Testis (tissue), 3 donors: Measurements from ENCODE around the gene TTLL11. TPM values are rescaled to one million over a fixed set of nuclear protein-coding genes. Genes with fewer than 3 reads are reported as not detected.

ENCODE experiments used
- DNase-seq: peaks from one replicate; pipeline ENCODE4 v3.0.0-alpha.2; 2019
- H3K27ac ChIP-seq, 2 donors: fragments of 200-600 bp; sonication (generic); one replicate each; pipeline ENCODE4 v1.5.1; 2019
- H3K27me3 ChIP-seq: fragments of 200-600 bp; sonication (generic); one replicate; pipeline ENCODE4 v1.5.1; 2019
- H3K36me3 ChIP-seq: fragments of 200-600 bp; sonication (generic); one replicate; pipeline ENCODE4 v1.5.1; 2017; ENCODE audit warnings: low read depth; ENCODE audit errors: missing control alignments
- H3K4me1 ChIP-seq: fragments of 200-600 bp; sonication (generic); one replicate; pipeline ENCODE4 v1.5.1; 2019
- H3K4me3 ChIP-seq, 2 donors: fragments of 200-600 bp; sonication (generic); one replicate each; pipeline ENCODE4 v1.5.1; 2017 to 2019
- H3K9me3 ChIP-seq: fragments of 200-600 bp; sonication (generic); one replicate; pipeline ENCODE4 v1.5.1; 2017
- POLR2A ChIP-seq: fragments of 450-650 bp; IDR thresholded peaks from one replicate; pipeline ENCODE4 v1.6.1; 2017; ENCODE audit warnings: antibody characterized with exemption, mild to moderate bottlenecking, moderate library complexity
- WGBS, 2 donors: methylation state at CpG; one replicate each; pipeline ENCODE4 v1.1.5; 2018; 5-methylcytosine and 5-hydroxymethylcytosine counted together
- intact Hi-C: fragments of 100-400 bp; cut with DNase I; formaldehyde crosslinking; loops from one replicate; pipeline ENCODE4 v1.15.1; 2023; ENCODE audit warnings: low total_unique reads
- polyA plus RNA-seq: library from polyadenylated mRNA; stranded (reverse); fragments of 350-450 nt; fragmentation: Illumina TruSeq; extraction: RNeasy Lipid Tissue Mini Kit (QIAGEN cat#74804); gene quantifications from one replicate; pipeline ENCODE4 v1.2.3, GENCODE V29; 2014; ENCODE audit warnings: low read depth, low replicate concordance; ENCODE audit not compliant: insufficient read depth
- total RNA-seq, 2 donors: library from RNA; depleted of rRNA; stranded (reverse); fragments of >200 nt; gene quantifications; one replicate each; pipeline ENCODE4 v1.2.3, GENCODE V29; 2016
- TF ChIP-seq, protein P1 (sequence below), 3 experiments: fragments of 450-650 bp in 2 of 3; fragments of 200-600 bp in 1 of 3; sonication (generic) in 1 of 3; IDR thresholded peaks; one replicate each; pipeline ENCODE4 v1.5.1; 2016 to 2019; ENCODE audit warnings: antibody characterized with exemption in 3 of 3, mild to moderate bottlenecking in 2 of 3, moderate library complexity in 1 of 3

TTLL11 gene
- total and polyA plus RNA-seq, 3 donors from 2014 or later, result 17.8 to 36.5 (median 19.8) TPM

- WGBS, 2 donors, result 84 to 85% methylated on average over 12 of the region's 12 CpGs
- intact Hi-C loops, result no loop called here
- H3K27me3 ChIP-seq, result no peaks in the 10 kb centered on the region
Observed at GRCh38 chr9:121884057-121884541, 209.0 kb downstream of the TTLL11 start.

GRCh38 chr9:121883281-121884056 lies 209.6 kb downstream of the TTLL11 start:
- H3K4me3 ChIP-seq, result no peak overlapping the region
- H3K4me1 ChIP-seq, result peaks cover 10% of the 10 kb centered on the region
- TF ChIP-seq, protein P1, sequence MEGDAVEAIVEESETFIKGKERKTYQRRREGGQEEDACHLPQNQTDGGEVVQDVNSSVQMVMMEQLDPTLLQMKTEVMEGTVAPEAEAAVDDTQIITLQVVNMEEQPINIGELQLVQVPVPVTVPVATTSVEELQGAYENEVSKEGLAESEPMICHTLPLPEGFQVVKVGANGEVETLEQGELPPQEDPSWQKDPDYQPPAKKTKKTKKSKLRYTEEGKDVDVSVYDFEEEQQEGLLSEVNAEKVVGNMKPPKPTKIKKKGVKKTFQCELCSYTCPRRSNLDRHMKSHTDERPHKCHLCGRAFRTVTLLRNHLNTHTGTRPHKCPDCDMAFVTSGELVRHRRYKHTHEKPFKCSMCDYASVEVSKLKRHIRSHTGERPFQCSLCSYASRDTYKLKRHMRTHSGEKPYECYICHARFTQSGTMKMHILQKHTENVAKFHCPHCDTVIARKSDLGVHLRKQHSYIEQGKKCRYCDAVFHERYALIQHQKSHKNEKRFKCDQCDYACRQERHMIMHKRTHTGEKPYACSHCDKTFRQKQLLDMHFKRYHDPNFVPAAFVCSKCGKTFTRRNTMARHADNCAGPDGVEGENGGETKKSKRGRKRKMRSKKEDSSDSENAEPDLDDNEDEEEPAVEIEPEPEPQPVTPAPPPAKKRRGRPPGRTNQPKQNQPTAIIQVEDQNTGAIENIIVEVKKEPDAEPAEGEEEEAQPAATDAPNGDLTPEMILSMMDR (IDR thresholded peaks at IDR 0.05), result no peak
- TF ChIP-seq POLR2A, result no peak
- 75 to 86% methylated on average over 8 of the region's 8 CpGs for WGBS, 2 donors
- no peaks in the 10 kb centered on the region for H3K27me3 ChIP-seq
- no peak overlapping the region for H3K27ac ChIP-seq
- no peak for DNase-seq
- no peaks in the 10 kb centered on the region for H3K36me3 ChIP-seq
- no peaks in the 10 kb centered on the region for H3K9me3 ChIP-seq
- intact Hi-C loops, result no loop called here

More at GRCh38 chr9:121884057-121884541, 209.0 kb downstream of the TTLL11 start:
- no peak for DNase-seq
- H3K4me3 ChIP-seq, result no peak overlapping the region
- H3K4me1 ChIP-seq, result peaks cover 10% of the 10 kb centered on the region
- TF ChIP-seq POLR2A, result no peak
- TF ChIP-seq, protein P1 (IDR thresholded peaks at IDR 0.05), result no peak
- no peak overlapping the region for H3K27ac ChIP-seq
- no peaks in the 10 kb centered on the region for H3K9me3 ChIP-seq
- H3K36me3 ChIP-seq, result no peaks in the 10 kb centered on the region

DNA sequence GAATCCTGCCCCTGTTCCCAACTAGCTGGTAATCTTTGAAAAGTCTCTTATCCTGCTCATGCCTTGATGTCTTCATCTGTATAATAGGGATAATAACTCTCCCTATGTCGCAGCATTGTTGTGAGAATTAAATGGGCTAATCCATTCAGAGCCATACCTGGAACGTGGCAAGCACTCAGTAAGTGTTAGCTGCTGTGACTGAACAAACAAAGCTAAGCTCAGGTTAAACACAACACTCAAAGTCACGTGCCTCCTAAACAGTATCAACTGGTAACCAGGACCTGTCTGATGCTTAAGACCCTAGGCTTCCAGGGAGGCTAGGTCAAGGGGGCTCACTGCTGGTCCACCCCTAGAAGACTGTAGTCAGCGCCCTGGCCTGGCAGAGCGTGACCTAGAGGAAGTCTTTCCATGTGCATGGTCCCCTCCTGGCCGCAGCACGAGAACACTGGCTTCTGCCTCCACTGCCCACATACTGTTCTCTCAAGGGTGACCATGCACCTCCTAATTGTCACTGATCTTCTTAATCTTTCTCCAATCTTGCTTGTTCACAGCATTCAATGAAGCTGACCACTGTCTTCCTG lies 211.1 kb downstream of the TTLL11 start:
- H3K4me3 ChIP-seq, result no peak overlapping the region
- DNase-seq, result no peak
- H3K27ac ChIP-seq, result no peak overlapping the region
- no peaks in the 10 kb centered on the region for H3K9me3 ChIP-seq
- peaks cover 4% of the 10 kb centered on the region for H3K4me1 ChIP-seq
- H3K36me3 ChIP-seq, result no peaks in the 10 kb centered on the region
- H3K27me3 ChIP-seq, result no peaks in the 10 kb centered on the region
- WGBS, 2 donors, result 91 to 96% methylated on average over 7 of the region's 7 CpGs
- intact Hi-C loops, result no loop called here
- TF ChIP-seq POLR2A, result no peak
- TF ChIP-seq, protein P1 (IDR thresholded peaks at IDR 0.05), result no peak

DNA sequence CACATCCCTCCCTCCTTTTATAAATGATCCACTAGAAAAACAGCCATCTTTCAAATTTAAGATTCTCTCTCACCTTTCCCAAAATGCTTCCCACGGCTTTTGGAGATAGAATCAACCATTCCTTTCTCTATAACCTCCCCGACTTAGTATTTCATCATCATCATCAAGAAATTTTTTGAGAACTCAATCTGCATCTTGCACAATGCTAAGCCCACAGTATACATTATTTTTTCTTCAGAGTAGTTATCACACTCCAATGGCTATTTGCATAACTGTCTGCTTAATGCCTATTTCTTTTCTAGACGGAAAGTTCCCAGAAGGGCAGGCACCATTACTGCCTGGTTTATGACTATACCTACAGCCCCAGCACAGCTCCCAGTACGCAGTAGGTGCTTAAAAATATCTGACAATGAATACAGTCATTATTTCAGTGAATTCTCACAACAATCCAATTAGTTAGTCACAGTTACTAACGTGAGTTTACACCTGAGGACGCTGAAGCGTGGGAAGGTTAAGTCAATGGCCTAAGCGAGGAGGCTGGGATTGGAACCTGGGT lies 212.7 kb downstream of the TTLL11 start:
- Histone ChIP-seq H3K36me3 (no peaks in the 10 kb centered on the region), H3K4me1 (peaks cover 4% of the 10 kb centered on the region), H3K9me3 (no peaks in the 10 kb centered on the region), H3K4me3 (no peak overlapping the region), H3K27me3 (no peaks in the 10 kb centered on the region), H3K27ac (no peak overlapping the region)
- intact Hi-C loops, result no loop called here
- no peak for DNase-seq
- TF ChIP-seq, protein P1 (IDR thresholded peaks at IDR 0.05), result no peak
- no peak for TF ChIP-seq POLR2A
- 89 to 95% methylated on average over 8 of the region's 8 CpGs for WGBS, 2 donors
